HepG2 (cell line): ENCODE data around the gene PLEKHN1. TPM values are rescaled to one million over a fixed set of nuclear protein-coding genes. Genes with fewer than 3 reads are reported as not detected.
A peak's percentile ranks its signal among the peaks of the same experiment; 100 is the strongest.

Experiments
- DNMT1 ChIP-seq: sonication (generic); formaldehyde crosslinking; IDR thresholded peaks from 2 replicates; pipeline ENCODE4 v1.5.1; 2020; ENCODE audit warnings: mild to moderate bottlenecking, missing genetic modification reagents
- EED ChIP-seq: sonication (generic); formaldehyde crosslinking; IDR thresholded peaks from 2 replicates; pipeline ENCODE4 v1.5.0; 2020; ENCODE audit warnings: mild to moderate bottlenecking, missing genetic modification reagents
- HMGA1 ChIP-seq: sonication (generic); formaldehyde crosslinking; conservative IDR thresholded peaks from 2 replicates; pipeline ENCODE4 v1.4.0; 2020; ENCODE audit warnings: missing genetic modification reagents
- IKZF1 ChIP-seq: fragments of 450-650 bp; IDR thresholded peaks from 2 replicates; pipeline ENCODE4 v1.7.1; 2016
- KLF13 ChIP-seq: sonication (generic); formaldehyde crosslinking; IDR thresholded peaks from 2 replicates; pipeline ENCODE4 v1.4.0; 2020; ENCODE audit warnings: mild to moderate bottlenecking, missing genetic modification reagents
- MEIS2 ChIP-seq: sonication (generic); formaldehyde crosslinking; IDR thresholded peaks from 2 replicates; pipeline ENCODE4 v1.9.0; 2021; ENCODE audit warnings: mild to moderate bottlenecking, missing genetic modification reagents
- NBN ChIP-seq: fragments of 450-650 bp; conservative IDR thresholded peaks from 2 replicates; pipeline ENCODE4 v1.6.1; 2017
- TEAD2 ChIP-seq: sonication (generic); formaldehyde crosslinking; IDR thresholded peaks from 2 replicates; pipeline ENCODE4 v1.9.0; 2021; ENCODE audit warnings: missing genetic modification reagents
- ZNF260 ChIP-seq: sonication (generic); formaldehyde crosslinking; IDR thresholded peaks from 2 replicates; pipeline ENCODE4 v1.4.0; 2020; ENCODE audit warnings: missing genetic modification reagents, low read depth, mild to moderate bottlenecking, borderline replicate concordance
- ZNF451 ChIP-seq: sonication (generic); formaldehyde crosslinking; IDR thresholded peaks from 2 replicates; pipeline ENCODE4 v1.5.0; 2020; ENCODE audit warnings: mild to moderate bottlenecking, missing genetic modification reagents
- ZNF562 ChIP-seq: sonication (generic); formaldehyde crosslinking; IDR thresholded peaks from 2 replicates; pipeline ENCODE4 v1.8.0; 2022; ENCODE audit warnings: missing genetic modification reagents, borderline replicate concordance
- polyA plus RNA-seq, 8 experiments: library from polyadenylated mRNA; depleted of rRNA in 3 of 8; stranded (reverse) in 7 of 8; unstranded in 1 of 8; fragments of >200 nt; fragmentation: Illumina TruSeq in 4 of 8; extraction: Trizol in 4 of 8; gene quantifications; 2 replicates each; pipeline versions ENCODE4 v1.2.1 to v1.2.3, GENCODE V29; 2011 to 2016; ENCODE audit warnings: low read depth in 4 of 8, missing spikeins in 1 of 8, mixed read lengths in 1 of 8; ENCODE audit not compliant: insufficient read depth in 1 of 8
- total RNA-seq, 5 experiments: library from RNA; depleted of rRNA; stranded (reverse); fragments of >200 nt; fragmentation: Illumina TruSeq; extraction: Trizol; gene quantifications; 2 replicates each; pipeline ENCODE4 v1.2.3, GENCODE V29; 2016; ENCODE audit warnings: low read depth in 1 of 5
- TF ChIP-seq, protein P1 (sequence below): sonication (generic); formaldehyde crosslinking; IDR thresholded peaks from 2 replicates; pipeline ENCODE4 v1.4.0; 2020; ENCODE audit warnings: missing genetic modification reagents, mild to moderate bottlenecking, borderline replicate concordance
- TF ChIP-seq, protein P2 (sequence below): sonication (generic); formaldehyde crosslinking; IDR thresholded peaks from 2 replicates; pipeline ENCODE4 v1.5.1; 2020; ENCODE audit warnings: missing genetic modification reagents, mild to moderate bottlenecking, borderline replicate concordance
- TF ChIP-seq, protein P3 (sequence below): sonication (generic); formaldehyde crosslinking; IDR thresholded peaks from 2 replicates; pipeline ENCODE4 v1.4.0; 2020; ENCODE audit warnings: mild to moderate bottlenecking, low read depth, missing genetic modification reagents
- TF ChIP-seq, protein P4 (sequence below): sonication (generic); formaldehyde crosslinking; IDR thresholded peaks from 2 replicates; pipeline ENCODE4 v1.4.0; 2020; ENCODE audit warnings: mild to moderate bottlenecking, missing genetic modification reagents
- TF ChIP-seq, protein P5 (sequence below): sonication (generic); formaldehyde crosslinking; IDR thresholded peaks from 2 replicates; pipeline ENCODE4 v1.4.0; 2020; ENCODE audit warnings: missing genetic modification reagents
- TF ChIP-seq, protein P6 (sequence below): sonication (generic); formaldehyde crosslinking; IDR thresholded peaks from 2 replicates; pipeline ENCODE4 v1.5.0; 2020; ENCODE audit warnings: mild to moderate bottlenecking, missing genetic modification reagents

Gene PLEKHN1
- total and polyA plus RNA-seq, 2 of the 13 experiments (the other 11 are each of a cell fraction or from before 2014, with no cell fraction given), result 0.42 to 0.58 TPM

DNA sequence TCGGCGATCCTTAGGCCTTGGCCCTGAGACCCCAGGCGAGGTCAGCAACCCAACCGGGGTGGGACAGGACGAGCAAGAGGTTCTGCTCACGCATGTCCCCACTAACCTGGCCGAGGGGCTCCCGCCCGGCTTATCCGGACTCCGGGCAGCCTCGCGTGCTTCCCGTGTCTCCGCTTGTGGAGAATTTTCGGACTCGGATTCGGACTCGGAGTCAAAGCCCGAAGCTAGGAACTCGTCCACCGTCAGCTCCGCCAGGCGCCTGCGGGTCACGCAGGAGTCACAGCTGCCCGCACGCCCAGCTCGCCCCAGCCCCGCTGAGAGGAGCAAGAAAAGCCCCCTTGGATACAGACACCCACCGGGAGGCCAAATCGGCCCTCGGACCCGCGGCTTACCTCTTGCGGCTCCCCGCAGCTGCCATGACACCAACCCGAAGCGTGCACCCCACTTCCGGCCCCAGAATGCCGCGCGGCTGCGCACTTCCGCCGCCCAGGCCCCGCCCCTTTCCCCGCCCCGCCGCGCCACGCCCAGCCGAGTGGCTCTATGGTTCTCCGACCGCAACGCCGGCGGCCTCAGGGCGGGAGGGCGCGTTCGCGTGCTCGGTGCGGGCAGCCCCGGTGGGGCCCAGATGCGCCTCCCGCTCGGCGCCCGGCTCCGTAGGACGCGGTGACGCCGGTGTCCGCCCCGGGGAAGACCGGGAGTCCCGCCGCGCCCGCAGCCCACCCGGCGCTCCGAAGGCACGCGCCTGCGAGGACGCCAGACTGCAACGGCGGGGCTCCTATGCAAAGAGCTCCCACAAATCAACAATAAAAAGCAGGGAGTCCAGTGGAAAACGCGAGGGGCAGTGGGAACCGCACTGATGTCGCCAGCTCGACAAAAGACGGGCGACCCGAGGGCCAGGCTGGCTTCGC lies 7.2 kb upstream of the PLEKHN1 start, which contains the start of gene NOC2L (continued):
- TF ChIP-seq, protein P1, sequence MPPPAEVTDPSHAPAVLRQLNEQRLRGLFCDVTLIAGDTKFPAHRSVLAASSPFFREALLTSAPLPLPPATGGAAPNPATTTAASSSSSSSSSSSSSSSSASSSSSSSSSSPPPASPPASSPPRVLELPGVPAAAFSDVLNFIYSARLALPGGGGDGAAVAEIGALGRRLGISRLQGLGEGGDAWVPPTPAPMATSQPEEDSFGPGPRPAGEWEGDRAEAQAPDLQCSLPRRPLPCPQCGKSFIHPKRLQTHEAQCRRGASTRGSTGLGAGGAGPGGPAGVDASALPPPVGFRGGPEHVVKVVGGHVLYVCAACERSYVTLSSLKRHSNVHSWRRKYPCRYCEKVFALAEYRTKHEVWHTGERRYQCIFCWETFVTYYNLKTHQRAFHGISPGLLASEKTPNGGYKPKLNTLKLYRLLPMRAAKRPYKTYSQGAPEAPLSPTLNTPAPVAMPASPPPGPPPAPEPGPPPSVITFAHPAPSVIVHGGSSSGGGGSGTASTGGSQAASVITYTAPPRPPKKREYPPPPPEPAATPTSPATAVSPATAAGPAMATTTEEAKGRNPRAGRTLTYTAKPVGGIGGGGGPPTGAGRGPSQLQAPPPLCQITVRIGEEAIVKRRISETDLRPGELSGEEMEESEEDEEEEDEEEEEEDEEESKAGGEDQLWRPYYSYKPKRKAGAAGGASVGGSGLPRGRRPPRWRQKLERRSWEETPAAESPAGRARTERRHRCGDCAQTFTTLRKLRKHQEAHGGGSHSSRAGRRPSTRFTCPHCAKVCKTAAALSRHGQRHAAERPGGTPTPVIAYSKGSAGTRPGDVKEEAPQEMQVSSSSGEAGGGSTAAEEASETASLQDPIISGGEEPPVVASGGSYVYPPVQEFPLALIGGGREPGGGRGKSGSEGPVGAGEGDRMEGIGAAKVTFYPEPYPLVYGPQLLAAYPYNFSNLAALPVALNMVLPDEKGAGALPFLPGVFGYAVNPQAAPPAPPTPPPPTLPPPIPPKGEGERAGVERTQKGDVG, result no peak
- TF ChIP-seq NBN (no peak), EED (no peak), ZNF451 (peak; percentile 48; the same call in 1 of the 2 replicates), ZNF562 (CRISPR knock-in tag) (no peak), ZNF260 (CRISPR knock-in tag) (no peak), DNMT1 (CRISPR knock-in tag) (no peak), HMGA1 (CRISPR knock-in tag) (no peak), MEIS2 (CRISPR knock-in tag) (peak; percentile 53; the same call in 1 of the 2 replicates), TEAD2 (CRISPR knock-in tag) (no peak), KLF13 (CRISPR knock-in tag) (no peak), IKZF1 (no peak)
- TF ChIP-seq, protein P2, sequence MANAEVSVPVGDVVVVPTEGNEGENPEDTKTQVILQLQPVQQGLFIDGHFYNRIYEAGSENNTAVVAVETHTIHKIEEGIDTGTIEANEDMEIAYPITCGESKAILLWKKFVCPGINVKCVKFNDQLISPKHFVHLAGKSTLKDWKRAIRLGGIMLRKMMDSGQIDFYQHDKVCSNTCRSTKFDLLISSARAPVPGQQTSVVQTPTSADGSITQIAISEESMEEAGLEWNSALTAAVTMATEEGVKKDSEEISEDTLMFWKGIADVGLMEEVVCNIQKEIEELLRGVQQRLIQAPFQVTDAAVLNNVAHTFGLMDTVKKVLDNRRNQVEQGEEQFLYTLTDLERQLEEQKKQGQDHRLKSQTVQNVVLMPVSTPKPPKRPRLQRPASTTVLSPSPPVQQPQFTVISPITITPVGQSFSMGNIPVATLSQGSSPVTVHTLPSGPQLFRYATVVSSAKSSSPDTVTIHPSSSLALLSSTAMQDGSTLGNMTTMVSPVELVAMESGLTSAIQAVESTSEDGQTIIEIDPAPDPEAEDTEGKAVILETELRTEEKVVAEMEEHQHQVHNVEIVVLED (CRISPR knock-in tag), result peak; percentile 80; the same call in 1 of the 2 replicates
- TF ChIP-seq, protein P3, sequence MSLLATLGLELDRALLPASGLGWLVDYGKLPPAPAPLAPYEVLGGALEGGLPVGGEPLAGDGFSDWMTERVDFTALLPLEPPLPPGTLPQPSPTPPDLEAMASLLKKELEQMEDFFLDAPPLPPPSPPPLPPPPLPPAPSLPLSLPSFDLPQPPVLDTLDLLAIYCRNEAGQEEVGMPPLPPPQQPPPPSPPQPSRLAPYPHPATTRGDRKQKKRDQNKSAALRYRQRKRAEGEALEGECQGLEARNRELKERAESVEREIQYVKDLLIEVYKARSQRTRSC, result no peak
- TF ChIP-seq, protein P4, sequence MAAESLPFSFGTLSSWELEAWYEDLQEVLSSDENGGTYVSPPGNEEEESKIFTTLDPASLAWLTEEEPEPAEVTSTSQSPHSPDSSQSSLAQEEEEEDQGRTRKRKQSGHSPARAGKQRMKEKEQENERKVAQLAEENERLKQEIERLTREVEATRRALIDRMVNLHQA (CRISPR knock-in tag), result no peak
- TF ChIP-seq, protein P5, sequence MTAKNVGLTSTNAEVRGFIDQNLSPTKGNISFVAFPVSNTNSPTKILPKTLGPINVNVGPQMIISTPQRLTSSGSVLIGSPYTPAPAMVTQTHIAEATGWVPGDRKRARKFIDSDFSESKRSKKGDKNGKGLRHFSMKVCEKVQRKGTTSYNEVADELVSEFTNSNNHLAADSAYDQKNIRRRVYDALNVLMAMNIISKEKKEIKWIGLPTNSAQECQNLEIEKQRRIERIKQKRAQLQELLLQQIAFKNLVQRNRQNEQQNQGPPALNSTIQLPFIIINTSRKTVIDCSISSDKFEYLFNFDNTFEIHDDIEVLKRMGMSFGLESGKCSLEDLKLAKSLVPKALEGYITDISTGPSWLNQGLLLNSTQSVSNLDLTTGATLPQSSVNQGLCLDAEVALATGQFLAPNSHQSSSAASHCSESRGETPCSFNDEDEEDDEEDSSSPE, result no peak
- TF ChIP-seq, protein P6, sequence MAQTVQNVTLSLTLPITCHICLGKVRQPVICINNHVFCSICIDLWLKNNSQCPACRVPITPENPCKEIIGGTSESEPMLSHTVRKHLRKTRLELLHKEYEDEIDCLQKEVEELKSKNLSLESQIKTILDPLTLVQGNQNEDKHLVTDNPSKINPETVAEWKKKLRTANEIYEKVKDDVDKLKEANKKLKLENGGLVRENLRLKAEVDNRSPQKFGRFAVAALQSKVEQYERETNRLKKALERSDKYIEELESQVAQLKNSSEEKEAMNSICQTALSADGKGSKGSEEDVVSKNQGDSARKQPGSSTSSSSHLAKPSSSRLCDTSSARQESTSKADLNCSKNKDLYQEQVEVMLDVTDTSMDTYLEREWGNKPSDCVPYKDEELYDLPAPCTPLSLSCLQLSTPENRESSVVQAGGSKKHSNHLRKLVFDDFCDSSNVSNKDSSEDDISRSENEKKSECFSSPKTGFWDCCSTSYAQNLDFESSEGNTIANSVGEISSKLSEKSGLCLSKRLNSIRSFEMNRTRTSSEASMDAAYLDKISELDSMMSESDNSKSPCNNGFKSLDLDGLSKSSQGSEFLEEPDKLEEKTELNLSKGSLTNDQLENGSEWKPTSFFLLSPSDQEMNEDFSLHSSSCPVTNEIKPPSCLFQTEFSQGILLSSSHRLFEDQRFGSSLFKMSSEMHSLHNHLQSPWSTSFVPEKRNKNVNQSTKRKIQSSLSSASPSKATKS (CRISPR knock-in tag), result no peak
